ENCODE data around the gene MROH9. TPM values are rescaled to one million over a fixed set of nuclear protein-coding genes. Genes with fewer than 3 reads are reported as not detected.

MROH9 gene
- total RNA-seq, 1 experiment from 2014 or later = not detected

DNA sequence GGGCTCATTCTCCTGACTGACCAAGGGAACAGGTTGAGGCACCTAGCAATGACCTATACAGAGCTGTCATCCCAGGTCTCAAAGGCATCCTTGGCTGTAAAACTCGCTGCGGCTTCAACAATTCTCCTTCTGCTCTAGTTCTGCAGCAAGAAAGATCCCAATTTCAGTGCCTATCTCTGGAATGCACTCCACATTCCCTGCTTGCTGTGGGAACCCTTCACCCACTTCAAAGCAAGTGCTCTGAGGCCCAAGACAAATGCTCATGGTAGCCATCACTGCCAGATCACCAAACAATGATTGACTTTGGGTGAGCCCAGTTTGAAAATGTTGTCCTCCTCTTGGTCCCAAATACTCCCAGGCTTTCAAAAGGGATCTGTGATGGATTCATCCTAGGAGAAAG lies 117.6 kb downstream of the MROH9 start:
- no peak overlapping the region for H3K9ac ChIP-seq (ENCODE audit: low read length)
- H3K4me2 ChIP-seq (ENCODE audit: low read length) = no peak overlapping the region
- CTCF ChIA-PET = no interaction called here
- ATAC-seq = no peak
- H3K27ac ChIP-seq (ENCODE audit: low read depth, low read length) = no peak overlapping the region
- intact Hi-C loops (cut with micrococcal nuclease) = no loop called here
- no TSS peak for BruUV-seq (replicated peaks)
- no peak for DNase-seq (ENCODE audit: low read depth, low spot score)
- no peaks in the 10 kb centered on the region for H3K79me2 ChIP-seq (ENCODE audit: insufficient read depth, low read length)
- POLR2A ChIA-PET = no interaction called here
- TF ChIP-seq JUND (IDR thresholded peaks at IDR 0.05) = no peak
- TF ChIP-seq ELF1 (IDR thresholded peaks at IDR 0.05; ENCODE audit: borderline replicate concordance, low read depth) = no peak
- no peak for TF ChIP-seq SIN3A (IDR thresholded peaks at IDR 0.05; ENCODE audit: low read depth)
- no peak for TF ChIP-seq SP1 (IDR thresholded peaks at IDR 0.05; ENCODE audit: low read depth)
- no peak for TF ChIP-seq SRF (IDR thresholded peaks at IDR 0.05; ENCODE audit: low read depth)
- no peak for TF ChIP-seq EZH2phosphoT487 (IDR thresholded peaks at IDR 0.05; ENCODE audit: borderline replicate concordance)
- TF ChIP-seq, protein P1, sequence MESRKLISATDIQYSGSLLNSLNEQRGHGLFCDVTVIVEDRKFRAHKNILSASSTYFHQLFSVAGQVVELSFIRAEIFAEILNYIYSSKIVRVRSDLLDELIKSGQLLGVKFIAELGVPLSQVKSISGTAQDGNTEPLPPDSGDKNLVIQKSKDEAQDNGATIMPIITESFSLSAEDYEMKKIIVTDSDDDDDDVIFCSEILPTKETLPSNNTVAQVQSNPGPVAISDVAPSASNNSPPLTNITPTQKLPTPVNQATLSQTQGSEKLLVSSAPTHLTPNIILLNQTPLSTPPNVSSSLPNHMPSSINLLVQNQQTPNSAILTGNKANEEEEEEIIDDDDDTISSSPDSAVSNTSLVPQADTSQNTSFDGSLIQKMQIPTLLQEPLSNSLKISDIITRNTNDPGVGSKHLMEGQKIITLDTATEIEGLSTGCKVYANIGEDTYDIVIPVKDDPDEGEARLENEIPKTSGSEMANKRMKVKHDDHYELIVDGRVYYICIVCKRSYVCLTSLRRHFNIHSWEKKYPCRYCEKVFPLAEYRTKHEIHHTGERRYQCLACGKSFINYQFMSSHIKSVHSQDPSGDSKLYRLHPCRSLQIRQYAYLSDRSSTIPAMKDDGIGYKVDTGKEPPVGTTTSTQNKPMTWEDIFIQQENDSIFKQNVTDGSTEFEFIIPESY (IDR thresholded peaks at IDR 0.05; ENCODE audit: extremely low read depth, insufficient replicate concordance, low read length) = no peak
- TF ChIP-seq, protein P2, sequence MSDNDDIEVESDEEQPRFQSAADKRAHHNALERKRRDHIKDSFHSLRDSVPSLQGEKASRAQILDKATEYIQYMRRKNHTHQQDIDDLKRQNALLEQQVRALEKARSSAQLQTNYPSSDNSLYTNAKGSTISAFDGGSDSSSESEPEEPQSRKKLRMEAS (IDR thresholded peaks at IDR 0.05) = no peak
- no peak for TF ChIP-seq FOSL1 (IDR thresholded peaks at IDR 0.05; ENCODE audit: low read depth)
- TF ChIP-seq POLR2A (IDR thresholded peaks at IDR 0.05; ENCODE audit: borderline replicate concordance, extremely low read depth, insufficient read depth, insufficient read length) = no peak
- H3K9me3 ChIP-seq (ENCODE audit: control insufficient read depth in 1 of 2, insufficient read depth in 1 of 2, low read depth in 1 of 2, low read length in 2 of 2) = no peaks in the 10 kb centered on the region
- H2AFZ ChIP-seq (ENCODE audit: low read depth, low read length, poor library complexity, severe bottlenecking) = no peak overlapping the region
- H3K4me3 ChIP-seq (replicated peaks in 1 of 2; ENCODE audit: low read depth in 1 of 2, low read length in 2 of 2) = no peak overlapping the region
- H3K36me3 ChIP-seq (ENCODE audit: control insufficient read depth in 1 of 2, insufficient read depth in 2 of 2, low read length in 2 of 2) = no peaks in the 10 kb centered on the region
- no peaks in the 10 kb centered on the region for H3K27me3 ChIP-seq (ENCODE audit: insufficient read depth, low read length)
- RAD21 ChIA-PET (ENCODE audit: low non-redundant PET in 1 of 2, low total read pairs in 2 of 2, uncharacterized antibody in 2 of 2, unreplicated experiment in 2 of 2) = no interaction called here
- H3K9me2 ChIP-seq (ENCODE audit: insufficient read depth) = no peaks in the 10 kb centered on the region
- H4K20me1 ChIP-seq (ENCODE audit: insufficient read depth) = no peaks in the 10 kb centered on the region
- H3K4me1 ChIP-seq (ENCODE audit: control insufficient read depth in 1 of 2, insufficient read depth in 2 of 2, low read length in 2 of 2) = peaks cover 0 to 3% of the 10 kb centered on the region in 2 experiments; a peak in 1 of 4 replicates

Measured in HCT116 (cell line).